HG03575 (cell line): Measurements from ENCODE around the gene ATG16L2.
"Not testable (repeated sequence)": the region's sequence is repeated elsewhere in the genome, so short reads cannot be mapped to it uniquely, and the experiment has no call there.

ENCODE experiments used
- ATAC-seq: cut with Tn5 transposase; IDR thresholded peaks from one replicate; pipeline ENCODE4 v1.9.1; 2021; ENCODE audit not compliant: unreplicated experiment, insufficient number of reproducible peaks, low FRiP score; ENCODE audit errors: extremely low read depth

Gene ATG16L2

GRCh38 chr11:72793425-72794367, 20.5 kb upstream of the ATG16L2 start, which contains the start of gene STARD10:
TSS of gene STARD10 (minus strand) at chr11:72794047. CDS start at chr11:72781181, 12,866 bp downstream.
- no peak for ATAC-seq

- ATAC-seq = no peak
Observed at GRCh38 chr11:72798361-72798760, 15.8 kb upstream of the ATG16L2 start.

GRCh38 chr11:72799441-72799840, 14.8 kb upstream of the ATG16L2 start:
- ATAC-seq = no peak

- ATAC-seq = no peak
Observed at GRCh38 chr11:72802822-72803221, 11.4 kb upstream of the ATG16L2 start.

GRCh38 chr11:72805216-72805615, 9.0 kb upstream of the ATG16L2 start:
- no peak for ATAC-seq

- not testable (repeated sequence) for ATAC-seq
Observed at GRCh38 chr11:72806378-72806777, 7.8 kb upstream of the ATG16L2 start.

GRCh38 chr11:72807021-72807693, 7.1 kb upstream of the ATG16L2 start:
- ATAC-seq = no peak

GRCh38 chr11:72807792-72808191, 6.4 kb upstream of the ATG16L2 start:
- ATAC-seq = no peak

GRCh38 chr11:72808331-72808798, 5.8 kb upstream of the ATG16L2 start:
- no peak for ATAC-seq

- not testable (repeated sequence) for ATAC-seq
Observed at GRCh38 chr11:72811686-72812085, 2.5 kb upstream of the ATG16L2 start.

- no peak for ATAC-seq
Observed at GRCh38 chr11:72812604-72812966, 1.6 kb upstream of the ATG16L2 start.

- no peak for ATAC-seq
Observed at GRCh38 chr11:72812967-72813739, 1.1 kb upstream of the ATG16L2 start.

- ATAC-seq = no peak
Observed at GRCh38 chr11:72813740-72814285, 398 bp upstream of the ATG16L2 start.

- no peak for ATAC-seq
Observed at GRCh38 chr11:72815110-72815618, 953 bp downstream of the ATG16L2 start.

- no peak for ATAC-seq
Observed at GRCh38 chr11:72816404-72816990, 2.3 kb downstream of the ATG16L2 start.

- no peak for ATAC-seq
Observed at GRCh38 chr11:72817966-72818365, 3.8 kb downstream of the ATG16L2 start.

GRCh38 chr11:72818971-72819370, 4.8 kb downstream of the ATG16L2 start:
- ATAC-seq = no peak

GRCh38 chr11:72820439-72821139, 6.4 kb downstream of the ATG16L2 start:
- ATAC-seq = no peak
